ENCODE measurements around the gene GREB1L. TPM values are rescaled to one million over a fixed set of nuclear protein-coding genes. Genes with fewer than 3 reads are reported as not detected.

The GREB1L gene
- polyA plus RNA-seq (2013) = 0.09 TPM

- H3K36me3 ChIP-seq (ENCODE audit: control insufficient read depth in 4 of 4, insufficient read depth in 4 of 4, low read length in 3 of 4) = no peaks in the 10 kb centered on the region
- H3K27ac ChIP-seq (ENCODE audit: insufficient read depth in 1 of 2, low read depth in 1 of 2, low read length in 2 of 2, poor library complexity in 1 of 2, severe bottlenecking in 2 of 2) = no peak within 1 kb of the TSS
- peaks cover 0 to 18% (median 15%) of the 10 kb centered on the region in 4 experiments for H3K4me1 ChIP-seq (ENCODE audit: control extremely low read depth in 1 of 4, control insufficient read depth in 4 of 4, insufficient read depth in 4 of 4, low read length in 3 of 4)
- under 1% methylated on average over 80 of the region's 87 CpGs for WGBS (ENCODE audit: insufficient coverage)
- peak; percentile 22 to 60 (median 60) for DNase-seq
- peak within 1 kb of the TSS; percentile 38 to 67 (median 60) for H3K4me3 ChIP-seq (ENCODE audit: control insufficient read depth in 1 of 7, extremely low read depth in 1 of 7, insufficient read depth in 4 of 7, low read depth in 2 of 7, low read length in 6 of 7)
- ChIA-PET POLR2A (interaction anchor here (0.6 kb wide), 1 partner anchor 269 kb away, joined by 3 read pairs; no protein-coding TSS in a partner anchor), CTCF (no interaction called here)
- no peaks in the 10 kb centered on the region for H3K9me3 ChIP-seq (ENCODE audit: control extremely low read depth in 1 of 5, control insufficient read depth in 4 of 5, insufficient read depth in 2 of 5, low read depth in 1 of 5, low read length in 4 of 5)
- H3K27me3 ChIP-seq (replicated peaks in 2 of 5; ENCODE audit: control insufficient read depth in 4 of 5, insufficient read depth in 5 of 5, low read length in 4 of 5) = peaks cover 17 to 72% (median 37%) of the 10 kb centered on the region in 5 experiments
Observed at GRCh38 chr18:21242141-21242779, at the start of gene GREB1L. GREB1L (plus strand) TSS chr18:21242232; CDS start chr18:21383519, 141,287 bp downstream.

GRCh38 chr18:21192308-21192624 is 49.8 kb upstream of the GREB1L start:
- ChIA-PET CTCF (interaction anchor here (0.8 to 3.2 kb wide), 6 partner anchors 12 to 253 kb away, joined by 3 to 21 read pairs (median 4); no protein-coding TSS in a partner anchor), POLR2A (no interaction called here)
- Histone ChIP-seq H3K4me3 (ENCODE audit: control insufficient read depth in 1 of 7, extremely low read depth in 1 of 7, insufficient read depth in 4 of 7, low read depth in 2 of 7, low read length in 6 of 7) (no peak overlapping the region), H3K36me3 (ENCODE audit: control insufficient read depth in 4 of 4, insufficient read depth in 4 of 4, low read length in 3 of 4) (no peaks in the 10 kb centered on the region), H3K27ac (ENCODE audit: insufficient read depth in 1 of 2, low read depth in 1 of 2, low read length in 2 of 2, poor library complexity in 1 of 2, severe bottlenecking in 2 of 2) (no peak overlapping the region), H3K9me3 (ENCODE audit: control extremely low read depth in 1 of 5, control insufficient read depth in 4 of 5, insufficient read depth in 2 of 5, low read depth in 1 of 5, low read length in 4 of 5) (no peaks in the 10 kb centered on the region), H3K4me1 (ENCODE audit: control extremely low read depth in 1 of 4, control insufficient read depth in 4 of 4, insufficient read depth in 4 of 4, low read length in 3 of 4) (no peaks in the 10 kb centered on the region), H3K27me3 (replicated peaks in 2 of 5; ENCODE audit: control insufficient read depth in 4 of 5, insufficient read depth in 5 of 5, low read length in 4 of 5) (peaks cover 0 to 13% (median 0%) of the 10 kb centered on the region in 5 experiments)
- WGBS (ENCODE audit: insufficient coverage) = 90% methylated on average over 4 of the region's 5 CpGs
- DNase-seq = no peak

DNA sequence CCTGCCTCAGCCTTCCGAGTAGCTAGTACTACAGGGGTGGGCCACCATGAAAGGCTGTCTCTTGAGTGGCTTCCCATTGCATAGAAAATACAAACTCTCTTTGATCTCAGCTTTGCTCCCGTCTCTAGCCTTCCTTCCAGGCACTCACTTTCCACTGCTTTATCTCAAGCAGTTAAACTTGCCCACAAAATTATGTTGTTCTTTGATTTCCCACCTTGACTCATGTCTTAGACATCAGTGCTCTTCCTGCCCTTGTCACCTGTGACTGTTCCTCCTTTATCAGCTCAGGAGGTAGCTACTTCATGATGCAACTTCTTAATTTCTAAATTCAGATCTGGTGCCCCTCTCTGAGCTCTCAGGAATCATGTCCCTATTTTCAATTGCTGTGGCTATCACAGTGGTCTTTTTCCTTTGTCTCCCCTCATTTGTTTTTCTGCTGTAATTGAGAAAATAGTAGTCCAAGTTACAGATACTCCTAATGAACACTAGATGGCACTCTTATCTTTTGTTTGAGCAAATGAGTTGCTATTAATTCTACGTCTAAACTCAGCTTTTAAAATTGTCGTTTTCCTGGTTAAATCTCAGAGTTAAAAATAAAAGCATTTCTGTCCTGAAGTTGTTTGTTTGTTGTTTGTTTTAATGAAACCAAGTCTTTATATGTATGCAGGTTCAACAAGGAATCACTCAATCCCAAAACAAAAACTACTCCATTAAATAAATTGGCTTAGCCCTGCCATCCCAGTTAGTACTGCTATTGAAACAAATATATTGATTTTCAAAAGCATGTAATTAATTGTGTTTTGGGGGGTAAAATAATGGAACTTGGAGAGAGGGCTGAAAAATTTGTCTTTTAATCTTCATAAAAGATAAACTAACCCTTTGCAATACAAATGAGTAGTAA is 46.9 kb upstream of the GREB1L start:
- peaks cover 0 to 24% (median 2%) of the 10 kb centered on the region in 5 experiments for H3K27me3 ChIP-seq (replicated peaks in 2 of 5; ENCODE audit: control insufficient read depth in 4 of 5, insufficient read depth in 5 of 5, low read length in 4 of 5)
- ChIA-PET CTCF (interaction anchor here (0.6 to 2.7 kb wide), 21 partner anchors 9 to 761 kb away, joined by 3 to 26 read pairs (median 4); no protein-coding TSS in a partner anchor), POLR2A (no interaction called here)
- H3K27ac ChIP-seq (ENCODE audit: insufficient read depth in 1 of 2, low read depth in 1 of 2, low read length in 2 of 2, poor library complexity in 1 of 2, severe bottlenecking in 2 of 2) = no peak overlapping the region
- H3K4me3 ChIP-seq (ENCODE audit: control insufficient read depth in 1 of 7, extremely low read depth in 1 of 7, insufficient read depth in 4 of 7, low read depth in 2 of 7, low read length in 6 of 7) = no peak overlapping the region
- DNase-seq = peak; percentile 40 to 69 (median 63)
- H3K36me3 ChIP-seq (ENCODE audit: control insufficient read depth in 4 of 4, insufficient read depth in 4 of 4, low read length in 3 of 4) = no peaks in the 10 kb centered on the region
- H3K4me1 ChIP-seq (ENCODE audit: control extremely low read depth in 1 of 4, control insufficient read depth in 4 of 4, insufficient read depth in 4 of 4, low read length in 3 of 4) = no peaks in the 10 kb centered on the region
- no peaks in the 10 kb centered on the region for H3K9me3 ChIP-seq (ENCODE audit: control extremely low read depth in 1 of 5, control insufficient read depth in 4 of 5, insufficient read depth in 2 of 5, low read depth in 1 of 5, low read length in 4 of 5)
- 63% methylated on average over 1 of the region's 4 CpGs for WGBS (ENCODE audit: insufficient coverage)

DNA sequence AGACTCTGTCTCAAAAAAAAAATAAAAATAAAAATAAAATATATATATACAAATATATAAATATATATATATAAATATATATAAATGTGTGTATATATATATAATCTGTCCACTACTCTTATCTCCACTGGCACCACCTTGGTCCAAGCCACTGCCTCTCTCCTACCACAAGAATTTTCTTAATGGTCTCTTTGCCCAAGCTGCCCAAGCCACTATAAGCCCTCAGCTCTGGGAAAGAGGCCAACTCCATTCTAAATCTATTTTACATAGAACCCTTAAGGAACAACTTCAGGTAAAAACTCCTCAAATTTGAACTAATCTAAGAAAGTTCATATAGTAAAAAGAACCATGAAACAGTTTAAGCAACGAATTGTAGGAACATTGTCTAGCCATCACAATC is 45.6 kb upstream of the GREB1L start:
- Histone ChIP-seq H3K4me1 (ENCODE audit: control extremely low read depth in 1 of 4, control insufficient read depth in 4 of 4, insufficient read depth in 4 of 4, low read length in 3 of 4) (no peaks in the 10 kb centered on the region), H3K9me3 (ENCODE audit: control extremely low read depth in 1 of 5, control insufficient read depth in 4 of 5, insufficient read depth in 2 of 5, low read depth in 1 of 5, low read length in 4 of 5) (no peaks in the 10 kb centered on the region), H3K4me3 (ENCODE audit: control insufficient read depth in 1 of 7, extremely low read depth in 1 of 7, insufficient read depth in 4 of 7, low read depth in 2 of 7, low read length in 6 of 7) (no peak overlapping the region), H3K27me3 (replicated peaks in 2 of 5; ENCODE audit: control insufficient read depth in 4 of 5, insufficient read depth in 5 of 5, low read length in 4 of 5) (peaks cover 0 to 28% (median 7%) of the 10 kb centered on the region in 5 experiments), H3K27ac (ENCODE audit: insufficient read depth in 1 of 2, low read depth in 1 of 2, low read length in 2 of 2, poor library complexity in 1 of 2, severe bottlenecking in 2 of 2) (no peak overlapping the region), H3K36me3 (ENCODE audit: control insufficient read depth in 4 of 4, insufficient read depth in 4 of 4, low read length in 3 of 4) (no peaks in the 10 kb centered on the region)
- no peak for DNase-seq
- ChIA-PET CTCF (interaction anchor here (0.6 to 2.7 kb wide), 4 partner anchors 12 to 251 kb away, joined by 3 to 13 read pairs (median 8); no protein-coding TSS in a partner anchor), POLR2A (no interaction called here)
- no CpG with 5 or more reads among the region's 1 CpG for WGBS (ENCODE audit: insufficient coverage)

- H3K4me1 ChIP-seq (ENCODE audit: control extremely low read depth in 1 of 4, control insufficient read depth in 4 of 4, insufficient read depth in 4 of 4, low read length in 3 of 4) = no peaks in the 10 kb centered on the region
- no peak overlapping the region for H3K4me3 ChIP-seq (ENCODE audit: control insufficient read depth in 1 of 7, extremely low read depth in 1 of 7, insufficient read depth in 4 of 7, low read depth in 2 of 7, low read length in 6 of 7)
- POLR2A ChIA-PET = no interaction called here
- 98% methylated on average over 6 of the region's 7 CpGs for WGBS (ENCODE audit: insufficient coverage)
- no peaks in the 10 kb centered on the region for H3K9me3 ChIP-seq (ENCODE audit: control extremely low read depth in 1 of 5, control insufficient read depth in 4 of 5, insufficient read depth in 2 of 5, low read depth in 1 of 5, low read length in 4 of 5)
- DNase-seq = no peak
- H3K36me3 ChIP-seq (ENCODE audit: control insufficient read depth in 4 of 4, insufficient read depth in 4 of 4, low read length in 3 of 4) = no peaks in the 10 kb centered on the region
- peaks cover 0 to 12% (median 2%) of the 10 kb centered on the region in 5 experiments for H3K27me3 ChIP-seq (replicated peaks in 2 of 5; ENCODE audit: control insufficient read depth in 4 of 5, insufficient read depth in 5 of 5, low read length in 4 of 5)
- CTCF ChIA-PET = no interaction called here
- no peak overlapping the region for H3K27ac ChIP-seq (ENCODE audit: insufficient read depth in 1 of 2, low read depth in 1 of 2, low read length in 2 of 2, poor library complexity in 1 of 2, severe bottlenecking in 2 of 2)
Observed at GRCh38 chr18:21203126-21203525, 38.9 kb upstream of the GREB1L start.

- ChIA-PET POLR2A (no interaction called here), CTCF (interaction anchor here (1.0 kb wide), 1 partner anchor 11 kb away, joined by 3 read pairs; no protein-coding TSS in a partner anchor)
- H3K27ac ChIP-seq (ENCODE audit: insufficient read depth in 1 of 2, low read depth in 1 of 2, low read length in 2 of 2, poor library complexity in 1 of 2, severe bottlenecking in 2 of 2) = no peak overlapping the region
- 94% methylated on average over 7 of the region's 11 CpGs for WGBS (ENCODE audit: insufficient coverage)
- no peaks in the 10 kb centered on the region for H3K36me3 ChIP-seq (ENCODE audit: control insufficient read depth in 4 of 4, insufficient read depth in 4 of 4, low read length in 3 of 4)
- H3K9me3 ChIP-seq (ENCODE audit: control extremely low read depth in 1 of 5, control insufficient read depth in 4 of 5, insufficient read depth in 2 of 5, low read depth in 1 of 5, low read length in 4 of 5) = no peaks in the 10 kb centered on the region
- H3K4me1 ChIP-seq (ENCODE audit: control extremely low read depth in 1 of 4, control insufficient read depth in 4 of 4, insufficient read depth in 4 of 4, low read length in 3 of 4) = no peaks in the 10 kb centered on the region
- DNase-seq = no peak
- H3K27me3 ChIP-seq (replicated peaks in 2 of 5; ENCODE audit: control insufficient read depth in 4 of 5, insufficient read depth in 5 of 5, low read length in 4 of 5) = peaks cover 0 to 8% (median 2%) of the 10 kb centered on the region in 5 experiments
- H3K4me3 ChIP-seq (ENCODE audit: control insufficient read depth in 1 of 7, extremely low read depth in 1 of 7, insufficient read depth in 4 of 7, low read depth in 2 of 7, low read length in 6 of 7) = no peak overlapping the region
Observed at GRCh38 chr18:21203542-21204241, 38.3 kb upstream of the GREB1L start.
